ENCODE measurements around the gene VEGFD.
"Not testable (repeated sequence)": the region's sequence is repeated elsewhere in the genome, so short reads cannot be mapped to it uniquely, and the experiment has no call there.

The VEGFD gene

GRCh38 chrX:15358533-15358932 lies 25.7 kb downstream of the VEGFD start:
- no peak for DNase-seq (ENCODE audit: low spot score)

GRCh38 chrX:15356444-15356843 lies 27.8 kb downstream of the VEGFD start:
- no peak for DNase-seq (ENCODE audit: low spot score)

- DNase-seq (ENCODE audit: low spot score): no peak
Observed at GRCh38 chrX:15350329-15350996, 33.8 kb downstream of the VEGFD start.

GRCh38 chrX:15349046-15349445 lies 35.2 kb downstream of the VEGFD start:
- DNase-seq (ENCODE audit: low spot score): peak; percentile 76

- no peak for DNase-seq (ENCODE audit: low spot score)
Observed at GRCh38 chrX:15345976-15346375, 38.2 kb downstream of the VEGFD start.

- no peak for DNase-seq (ENCODE audit: low spot score)
Observed at GRCh38 chrX:15344106-15344505, 40.1 kb downstream of the VEGFD start.

GRCh38 chrX:15343075-15343476 lies 41.1 kb downstream of the VEGFD start:
- DNase-seq (ENCODE audit: low spot score): no peak

GRCh38 chrX:15340867-15341266 lies 43.3 kb downstream of the VEGFD start:
- no peak for DNase-seq (ENCODE audit: low spot score)

GRCh38 chrX:15336023-15336413 lies 48.2 kb downstream of the VEGFD start:
- peak; percentile 68 for DNase-seq (ENCODE audit: low spot score)

- DNase-seq (ENCODE audit: low spot score): peak; percentile 94
Observed at GRCh38 chrX:15335135-15336022, 48.8 kb downstream of the VEGFD start, which contains the start of gene PIGA. TSS of gene PIGA (minus strand) at chrX:15335523. CDS start at chrX:15331930, 3,593 bp downstream.

- DNase-seq (ENCODE audit: low spot score): peak; percentile 43
Observed at GRCh38 chrX:15334561-15334960, 49.7 kb downstream of the VEGFD start.

GRCh38 chrX:15328821-15329220 lies 55.4 kb downstream of the VEGFD start:
- no peak for DNase-seq (ENCODE audit: low spot score)

- DNase-seq (ENCODE audit: low spot score): no peak
Observed at GRCh38 chrX:15328131-15328530, 56.1 kb downstream of the VEGFD start.

GRCh38 chrX:15322472-15322871 lies 61.7 kb downstream of the VEGFD start:
- no peak for DNase-seq (ENCODE audit: low spot score)

- DNase-seq (ENCODE audit: low spot score): no peak
Observed at GRCh38 chrX:15322072-15322471, 62.1 kb downstream of the VEGFD start.

- DNase-seq (ENCODE audit: low spot score): no peak
Observed at GRCh38 chrX:15321447-15321846, 62.8 kb downstream of the VEGFD start.

- no peak for DNase-seq (ENCODE audit: low spot score)
Observed at GRCh38 chrX:15320297-15320696, 63.9 kb downstream of the VEGFD start.

- DNase-seq (ENCODE audit: low spot score): no peak
Observed at GRCh38 chrX:15319075-15319474, 65.1 kb downstream of the VEGFD start.

GRCh38 chrX:15315509-15315908 lies 68.7 kb downstream of the VEGFD start, which contains the start of gene ASB11:
TSS of gene ASB11 (minus strand) at chrX:15315640. CDS start at chrX:15315605, 35 bp downstream.
- DNase-seq (ENCODE audit: low spot score): no peak

GRCh38 chrX:15314472-15314871 lies 69.7 kb downstream of the VEGFD start:
- no peak for DNase-seq (ENCODE audit: low spot score)

GRCh38 chrX:15311119-15311518 lies 73.1 kb downstream of the VEGFD start:
- DNase-seq (ENCODE audit: low spot score): no peak

GRCh38 chrX:15310117-15310516 lies 74.1 kb downstream of the VEGFD start:
- no peak for DNase-seq (ENCODE audit: low spot score)

- not testable (repeated sequence) for DNase-seq (ENCODE audit: low spot score)
Observed at GRCh38 chrX:15305899-15306298, 78.3 kb downstream of the VEGFD start.
